ENCODE data around the gene RACK1.

The RACK1 gene

GRCh38 chr5:181259283-181259682 is 15.6 kb upstream of the RACK1 start:
- no peak for DNase-seq

GRCh38 chr5:181258576-181258975 is 14.9 kb upstream of the RACK1 start:
- DNase-seq, result no peak

GRCh38 chr5:181255836-181256578 is 12.3 kb upstream of the RACK1 start:
- DNase-seq, result peak; percentile 6

- peak; percentile 1 for DNase-seq
Observed at GRCh38 chr5:181255276-181255675, 11.6 kb upstream of the RACK1 start.

GRCh38 chr5:181248277-181248676 is 4.6 kb upstream of the RACK1 start:
- DNase-seq, result no peak

- DNase-seq, result peak; percentile 94
Observed at GRCh38 chr5:181246276-181247049, 2.8 kb upstream of the RACK1 start.

GRCh38 chr5:181245427-181246275 is 1.9 kb upstream of the RACK1 start:
- DNase-seq, result no peak

GRCh38 chr5:181243018-181243563 is 615 bp downstream of the RACK1 start:
- DNase-seq, result no peak

GRCh38 chr5:181242031-181242451 is 1.7 kb downstream of the RACK1 start:
- DNase-seq, result no peak

GRCh38 chr5:181241393-181241975 is 2.2 kb downstream of the RACK1 start:
- DNase-seq, result no peak

- no peak for DNase-seq
Observed at GRCh38 chr5:181239062-181239663, 4.5 kb downstream of the RACK1 start.

- DNase-seq, result no peak
Observed at GRCh38 chr5:181237729-181238385, 5.8 kb downstream of the RACK1 start.

GRCh38 chr5:181236954-181237641 is 6.6 kb downstream of the RACK1 start:
- no peak for DNase-seq

GRCh38 chr5:181236471-181236870 is 7.2 kb downstream of the RACK1 start:
- no peak for DNase-seq

GRCh38 chr5:181235689-181236366 is 7.9 kb downstream of the RACK1 start:
- no peak for DNase-seq

GRCh38 chr5:181235323-181235688 is 8.4 kb downstream of the RACK1 start:
- no peak for DNase-seq

GRCh38 chr5:181234455-181235306 is 9.0 kb downstream of the RACK1 start:
- no peak for DNase-seq

- no peak for DNase-seq
Observed at GRCh38 chr5:181233801-181234454, 9.8 kb downstream of the RACK1 start.
